Transverse colon (tissue), 4 donors: ENCODE data around the gene MARS1. TPM values are rescaled to one million over a fixed set of nuclear protein-coding genes. Genes with fewer than 3 reads are reported as not detected.

Experiments used
- DNase-seq: peaks from one replicate; pipeline ENCODE4 v3.0.0-alpha.2; 2019
- H3K27ac ChIP-seq, 4 donors: fragments of 200-600 bp; sonication (generic); 2 replicates each; pipeline ENCODE4 v1.5.1; 2016 to 2018; ENCODE audit warnings: inconsistent platforms in 4 of 4
- H3K27me3 ChIP-seq: fragments of 200-600 bp; sonication (generic); 2 replicates; pipeline ENCODE4 v1.5.1; 2017; ENCODE audit warnings: inconsistent platforms
- H3K36me3 ChIP-seq, 4 donors: fragments of 200-600 bp; sonication (generic); 2 replicates each; pipeline ENCODE4 v1.5.1; 2017 to 2019; ENCODE audit warnings: inconsistent platforms in 4 of 4
- H3K4me1 ChIP-seq, 4 donors: fragments of 200-600 bp; sonication (generic); 2 replicates each; pipeline ENCODE4 v1.5.1; 2017 to 2020; ENCODE audit warnings: inconsistent platforms in 4 of 4
- H3K4me3 ChIP-seq, 4 donors: fragments of 200-600 bp; sonication (generic); 1 replicate in 1 of 4; 2 replicates in 3 of 4; pipeline versions ENCODE4 v1.5.1 to v1.6.1; 2017 to 2019; ENCODE audit warnings: inconsistent platforms in 4 of 4
- H3K9me3 ChIP-seq, 2 donors: fragments of 200-600 bp; sonication (generic); 2 replicates each; pipeline ENCODE4 v1.5.1; 2017 to 2019; ENCODE audit warnings: inconsistent platforms in 2 of 2
- EP300 ChIP-seq: sonication (generic); formaldehyde crosslinking; IDR thresholded peaks from one replicate; pipeline ENCODE4 v1.6.1; 2017; ENCODE audit warnings: antibody characterized with exemption, low read depth
- POLR2A ChIP-seq: fragments of 450-650 bp; IDR thresholded peaks from one replicate; pipeline ENCODE4 v1.6.1; 2016; ENCODE audit warnings: antibody characterized with exemption, mild to moderate bottlenecking, moderate library complexity
- POLR2AphosphoS5 ChIP-seq, 3 donors: sonication (generic); formaldehyde crosslinking; IDR thresholded peaks; one replicate each; pipeline ENCODE4 v1.6.1; 2016; ENCODE audit warnings: antibody characterized with exemption in 3 of 3
- WGBS, 2 donors: methylation state at CpG; one replicate each; pipeline ENCODE4 v1.1.5; 2018; ENCODE audit warnings: low coverage in 1 of 2; 5-methylcytosine and 5-hydroxymethylcytosine counted together
- in situ Hi-C, 4 donors: fragments of 200-750 bp; cut with MboI; loops; one replicate each; pipeline versions ENCODE4 v1.15.0 to v1.15.1; 2017; ENCODE audit warnings: low sequenced_read_pairs in 3 of 4, low pct_ligation_motif_present in 1 of 4, low pct_unique_long_range_greater_than_20kb in 1 of 4
- intact Hi-C: fragments of 100-400 bp; cut with DNase I; formaldehyde crosslinking; loops from one replicate; pipeline ENCODE4 v1.15.1; 2023; ENCODE audit warnings: low total_unique reads
- total RNA-seq, 4 donors: library from RNA; depleted of rRNA; stranded (reverse); fragments of >200 nt; gene quantifications; one replicate each; pipeline ENCODE4 v1.1.0, GENCODE V29; 2016
- TF ChIP-seq, protein P1 (sequence below), 5 experiments: fragments of 200-600 bp in 3 of 5; fragments of 450-650 bp in 2 of 5; sonication (generic) in 3 of 5; IDR thresholded peaks; 1 replicate in 2 of 5; 2 replicates in 3 of 5; pipeline ENCODE4 v1.5.1; 2016 to 2017; ENCODE audit warnings: antibody characterized with exemption in 5 of 5, inconsistent platforms in 3 of 5, mild to moderate bottlenecking in 2 of 5, moderate library complexity in 1 of 5

MARS1 gene
- total RNA-seq, 4 donors from 2014 or later, result 39.0 to 184 (median 103) TPM

DNA sequence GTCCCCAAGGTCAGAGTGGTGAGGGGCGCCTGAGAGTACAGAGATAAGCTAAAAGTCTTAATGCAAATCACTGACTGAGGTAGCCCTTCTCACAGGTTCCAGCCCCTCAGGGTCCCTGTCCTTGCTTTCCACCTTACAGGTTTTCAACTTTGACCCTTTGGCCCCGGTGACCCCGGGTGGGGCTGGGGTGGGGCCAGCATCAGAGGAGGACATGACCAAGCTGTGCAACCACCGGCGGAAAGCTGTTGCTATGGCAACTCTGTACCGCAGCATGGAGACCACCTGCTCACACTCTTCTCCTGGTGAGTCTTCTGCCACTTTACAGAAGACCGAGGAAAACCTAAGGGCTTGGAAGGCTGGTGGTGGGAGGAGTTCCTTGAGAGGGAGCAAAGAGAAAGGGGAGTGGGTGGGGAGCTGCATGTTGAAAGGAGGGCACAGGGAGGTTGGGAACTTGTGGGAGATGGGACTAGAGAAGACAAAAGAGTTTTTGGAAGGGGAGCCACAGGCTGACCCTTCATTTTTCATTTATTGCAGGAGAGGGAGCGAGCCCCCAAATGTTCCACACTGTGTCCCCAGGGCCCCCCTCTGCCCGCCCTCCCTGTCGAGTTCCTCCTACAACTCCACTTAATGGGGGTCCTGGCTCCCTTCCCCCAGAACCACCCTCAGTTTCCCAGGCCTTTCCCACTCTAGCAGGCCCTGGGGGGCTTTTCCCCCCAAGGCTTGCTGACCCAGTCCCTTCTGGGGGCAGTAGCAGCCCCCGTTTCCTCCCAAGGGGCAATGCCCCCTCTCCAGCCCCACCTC lies 37.1 kb downstream of the MARS1 start:
- no peak overlapping the region for H3K4me3 ChIP-seq
- in situ Hi-C loops, result no loop called here

DNA sequence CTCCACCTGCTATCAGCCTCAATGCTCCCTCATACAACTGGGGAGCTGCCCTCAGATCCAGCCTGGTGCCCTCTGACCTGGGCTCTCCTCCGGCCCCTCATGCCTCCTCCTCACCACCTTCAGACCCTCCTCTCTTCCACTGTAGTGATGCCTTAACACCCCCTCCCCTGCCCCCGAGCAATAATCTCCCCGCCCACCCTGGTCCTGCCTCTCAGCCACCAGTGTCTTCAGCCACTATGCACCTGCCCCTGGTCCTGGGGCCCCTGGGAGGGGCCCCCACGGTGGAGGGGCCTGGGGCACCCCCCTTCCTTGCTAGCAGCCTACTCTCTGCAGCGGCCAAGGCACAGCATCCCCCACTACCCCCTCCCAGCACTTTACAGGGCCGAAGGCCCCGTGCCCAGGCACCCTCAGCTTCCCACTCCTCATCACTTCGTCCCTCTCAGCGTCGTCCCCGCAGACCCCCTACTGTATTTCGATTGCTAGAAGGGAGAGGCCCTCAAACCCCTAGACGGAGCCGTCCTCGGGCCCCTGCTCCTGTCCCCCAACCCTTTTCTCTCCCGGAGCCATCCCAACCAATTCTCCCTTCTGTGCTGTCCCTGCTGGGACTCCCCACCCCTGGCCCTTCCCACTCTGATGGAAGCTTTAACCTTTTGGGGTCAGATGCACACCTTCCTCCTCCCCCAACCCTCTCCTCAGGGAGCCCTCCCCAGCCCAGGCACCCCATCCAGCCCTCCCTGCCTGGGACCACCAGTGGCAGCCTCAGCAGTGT lies 37.9 kb downstream of the MARS1 start:
- TF ChIP-seq POLR2A, result no peak
- TF ChIP-seq POLR2AphosphoS5 (IDR thresholded peaks at IDR 0.05), result no peak
- TF ChIP-seq, protein P1, sequence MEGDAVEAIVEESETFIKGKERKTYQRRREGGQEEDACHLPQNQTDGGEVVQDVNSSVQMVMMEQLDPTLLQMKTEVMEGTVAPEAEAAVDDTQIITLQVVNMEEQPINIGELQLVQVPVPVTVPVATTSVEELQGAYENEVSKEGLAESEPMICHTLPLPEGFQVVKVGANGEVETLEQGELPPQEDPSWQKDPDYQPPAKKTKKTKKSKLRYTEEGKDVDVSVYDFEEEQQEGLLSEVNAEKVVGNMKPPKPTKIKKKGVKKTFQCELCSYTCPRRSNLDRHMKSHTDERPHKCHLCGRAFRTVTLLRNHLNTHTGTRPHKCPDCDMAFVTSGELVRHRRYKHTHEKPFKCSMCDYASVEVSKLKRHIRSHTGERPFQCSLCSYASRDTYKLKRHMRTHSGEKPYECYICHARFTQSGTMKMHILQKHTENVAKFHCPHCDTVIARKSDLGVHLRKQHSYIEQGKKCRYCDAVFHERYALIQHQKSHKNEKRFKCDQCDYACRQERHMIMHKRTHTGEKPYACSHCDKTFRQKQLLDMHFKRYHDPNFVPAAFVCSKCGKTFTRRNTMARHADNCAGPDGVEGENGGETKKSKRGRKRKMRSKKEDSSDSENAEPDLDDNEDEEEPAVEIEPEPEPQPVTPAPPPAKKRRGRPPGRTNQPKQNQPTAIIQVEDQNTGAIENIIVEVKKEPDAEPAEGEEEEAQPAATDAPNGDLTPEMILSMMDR (IDR thresholded peaks at IDR 0.05), result no peak
- no peak for TF ChIP-seq EP300
- in situ Hi-C loops, result no loop called here
- no peaks in the 10 kb centered on the region for H3K27me3 ChIP-seq
- 86% methylated on average over 4 to 16 of the region's 16 CpGs for WGBS, 2 donors
- no peak for DNase-seq
- intact Hi-C loops, result no loop called here
- no peaks in the 10 kb centered on the region for H3K9me3 ChIP-seq
- no peak overlapping the region for H3K27ac ChIP-seq
- H3K36me3 ChIP-seq, result peaks cover 0 to 39% (median 12%) of the 10 kb centered on the region in 4 donors
- H3K4me3 ChIP-seq, result no peak overlapping the region
- peaks cover 22 to 42% (median 36%) of the 10 kb centered on the region in 4 donors for H3K4me1 ChIP-seq

More for the DNA sequence above, 37.1 kb downstream of the MARS1 start:
- TF ChIP-seq POLR2A (no peak), EP300 (no peak), POLR2AphosphoS5 (IDR thresholded peaks at IDR 0.05) (no peak)
- TF ChIP-seq, protein P1 (IDR thresholded peaks at IDR 0.05), result no peak
- peaks cover 0 to 31% (median 8%) of the 10 kb centered on the region in 4 donors for H3K36me3 ChIP-seq
- 59% methylated on average over 11 of the region's 11 CpGs; no CpG with 5 or more reads in 1 of the 2 donors for WGBS, 2 donors
- no peaks in the 10 kb centered on the region for H3K9me3 ChIP-seq
- no peaks in the 10 kb centered on the region for H3K27me3 ChIP-seq
- DNase-seq, result peak; percentile 26
- peaks cover 22 to 43% (median 37%) of the 10 kb centered on the region in 4 donors for H3K4me1 ChIP-seq
- intact Hi-C loops, result no loop called here
- H3K27ac ChIP-seq, result peak overlapping the region in 2 of 4 donors; percentile 11 to 97

DNA sequence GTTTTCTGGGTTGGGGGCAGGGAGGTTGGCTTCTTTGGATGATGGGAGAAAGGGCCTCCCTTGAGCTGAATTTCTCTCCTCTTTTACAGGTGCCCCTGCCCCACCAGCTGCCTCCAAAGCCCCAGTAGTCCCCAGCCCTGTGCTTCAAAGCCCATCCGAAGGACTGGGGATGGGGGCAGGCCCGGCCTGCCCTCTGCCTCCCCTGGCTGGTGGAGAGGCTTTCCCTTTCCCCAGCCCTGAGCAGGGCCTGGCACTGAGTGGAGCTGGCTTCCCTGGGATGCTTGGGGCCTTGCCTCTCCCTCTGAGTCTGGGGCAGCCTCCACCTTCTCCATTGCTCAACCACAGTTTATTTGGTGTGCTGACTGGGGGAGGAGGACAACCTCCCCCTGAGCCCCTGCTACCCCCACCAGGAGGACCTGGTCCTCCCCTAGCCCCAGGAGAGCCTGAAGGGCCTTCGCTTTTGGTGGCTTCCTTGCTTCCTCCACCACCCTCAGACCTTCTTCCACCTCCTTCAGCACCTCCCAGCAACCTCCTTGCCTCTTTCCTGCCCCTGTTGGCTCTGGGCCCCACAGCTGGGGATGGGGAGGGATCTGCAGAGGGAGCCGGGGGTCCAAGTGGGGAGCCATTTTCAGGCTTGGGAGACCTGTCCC lies 38.7 kb downstream of the MARS1 start:
- Histone ChIP-seq H3K4me3 (no peak overlapping the region), H3K27me3 (no peaks in the 10 kb centered on the region), H3K36me3 (peaks cover 0 to 46% (median 16%) of the 10 kb centered on the region in 4 donors), H3K4me1 (peaks cover 14 to 34% (median 28%) of the 10 kb centered on the region in 4 donors), H3K9me3 (no peaks in the 10 kb centered on the region), H3K27ac (no peak overlapping the region)
- in situ Hi-C loops, result no loop called here
- 78 to 83% methylated on average over 2 to 4 of the region's 4 CpGs for WGBS, 2 donors
- intact Hi-C loops, result no loop called here
- no peak for TF ChIP-seq POLR2AphosphoS5 (IDR thresholded peaks at IDR 0.05)
- no peak for TF ChIP-seq EP300
- TF ChIP-seq, protein P1 (IDR thresholded peaks at IDR 0.05), result no peak
- TF ChIP-seq POLR2A, result no peak
- DNase-seq, result no peak

DNA sequence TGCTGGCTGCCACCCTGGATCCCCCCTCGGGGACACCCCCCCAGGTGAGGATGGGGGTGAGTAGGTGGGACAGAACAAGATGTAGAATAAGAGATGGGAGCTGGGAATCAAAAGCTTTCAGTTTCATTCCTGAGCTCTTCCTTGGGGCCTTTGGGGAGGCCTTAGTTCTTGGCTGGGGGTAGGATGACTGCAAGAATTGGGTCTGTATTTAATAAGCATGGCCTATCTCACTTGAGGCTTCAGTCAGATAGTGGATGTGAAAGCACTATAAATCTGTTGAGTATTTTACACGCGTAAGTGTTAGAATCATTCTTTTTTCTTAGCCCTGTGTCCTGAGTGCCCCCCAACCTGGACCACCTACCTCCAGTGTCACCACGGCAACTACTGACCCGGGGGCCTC lies 39.3 kb downstream of the MARS1 start:
- no peak overlapping the region for H3K27ac ChIP-seq

More for the DNA sequence above, 39.3 kb downstream of the MARS1 start:
- in situ Hi-C loops (no loop called here), intact Hi-C loops (no loop called here)
- Histone ChIP-seq H3K9me3 (no peaks in the 10 kb centered on the region), H3K4me3 (no peak overlapping the region), H3K27me3 (no peaks in the 10 kb centered on the region), H3K36me3 (peaks cover 0 to 52% (median 19%) of the 10 kb centered on the region in 4 donors), H3K4me1 (peaks cover 13 to 29% (median 23%) of the 10 kb centered on the region in 4 donors)
- TF ChIP-seq EP300 (no peak), POLR2A (no peak), POLR2AphosphoS5 (IDR thresholded peaks at IDR 0.05) (no peak)
- TF ChIP-seq, protein P1 (IDR thresholded peaks at IDR 0.05), result no peak
- no peak for DNase-seq
- 50 to 76% methylated on average over 1 to 5 of the region's 5 CpGs for WGBS, 2 donors
